Ishikawa (cell line): Measurements from ENCODE around the gene SNTG2.

ENCODE experiments used
- CEBPB ChIP-seq: IDR thresholded peaks from 2 replicates; pipeline ENCODE4 v1.6.1; 2012
- CREB1 ChIP-seq: IDR thresholded peaks from 2 replicates; pipeline ENCODE4 v1.6.1; 2012; ENCODE audit warnings: low read depth
- EP300 ChIP-seq: IDR thresholded peaks from 2 replicates; pipeline ENCODE4 v1.6.1; 2012; ENCODE audit warnings: borderline replicate concordance
- FOXM1 ChIP-seq: IDR thresholded peaks from 2 replicates; pipeline ENCODE4 v1.6.1; 2012; ENCODE audit warnings: low read depth, borderline replicate concordance
- RAD21 ChIP-seq: IDR thresholded peaks from 2 replicates; pipeline ENCODE4 v1.6.1; 2012; ENCODE audit warnings: low read depth
- TAF1 ChIP-seq: IDR thresholded peaks from 2 replicates; pipeline ENCODE4 v1.6.1; 2012; ENCODE audit warnings: low read depth, mild to moderate bottlenecking
- TCF12 ChIP-seq: IDR thresholded peaks from 2 replicates; pipeline ENCODE4 v1.6.1; 2012; ENCODE audit warnings: low read depth
- TEAD4 ChIP-seq: IDR thresholded peaks from 2 replicates; pipeline ENCODE4 v1.6.1; 2012
- YY1 ChIP-seq: IDR thresholded peaks from 2 replicates; pipeline ENCODE4 v1.6.1; 2012; ENCODE audit warnings: low read depth
- TF ChIP-seq, protein P1 (sequence below): IDR thresholded peaks from 2 replicates; pipeline ENCODE4 v1.6.1; 2012
- TF ChIP-seq, protein P2 (sequence below): IDR thresholded peaks from 2 replicates; pipeline ENCODE4 v1.6.1; 2012
- TF ChIP-seq, protein P3 (sequence below): IDR thresholded peaks from 2 replicates; pipeline ENCODE4 v1.6.1; 2012; ENCODE audit warnings: low read depth, mild to moderate bottlenecking

DNA sequence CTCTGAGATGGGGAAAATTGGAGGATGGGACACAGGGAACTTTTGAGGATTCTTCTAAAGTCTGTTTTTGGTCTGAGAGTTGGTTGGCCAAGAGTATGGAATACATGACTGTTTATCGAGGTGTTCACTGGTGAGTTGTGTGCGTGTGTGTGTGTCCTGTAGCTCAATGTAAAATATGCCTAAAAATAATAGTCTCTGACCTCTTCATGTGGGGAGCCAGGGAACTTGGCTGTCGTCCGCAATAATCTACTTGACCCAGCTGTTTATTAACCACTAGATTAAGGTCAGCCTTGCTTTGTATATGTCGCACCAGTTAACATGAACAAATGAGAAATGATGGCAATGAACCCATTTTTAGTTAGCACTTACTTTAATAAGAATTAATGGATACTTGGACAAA, 285.2 kb downstream of the SNTG2 start:
- TF ChIP-seq EP300 (no peak), CEBPB (no peak), YY1 (no peak), TCF12 (no peak), RAD21 (no peak), CREB1 (no peak), TEAD4 (no peak), FOXM1 (no peak), TAF1 (no peak)
- TF ChIP-seq, protein P1, sequence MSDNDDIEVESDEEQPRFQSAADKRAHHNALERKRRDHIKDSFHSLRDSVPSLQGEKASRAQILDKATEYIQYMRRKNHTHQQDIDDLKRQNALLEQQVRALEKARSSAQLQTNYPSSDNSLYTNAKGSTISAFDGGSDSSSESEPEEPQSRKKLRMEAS = no peak
- TF ChIP-seq, protein P2, sequence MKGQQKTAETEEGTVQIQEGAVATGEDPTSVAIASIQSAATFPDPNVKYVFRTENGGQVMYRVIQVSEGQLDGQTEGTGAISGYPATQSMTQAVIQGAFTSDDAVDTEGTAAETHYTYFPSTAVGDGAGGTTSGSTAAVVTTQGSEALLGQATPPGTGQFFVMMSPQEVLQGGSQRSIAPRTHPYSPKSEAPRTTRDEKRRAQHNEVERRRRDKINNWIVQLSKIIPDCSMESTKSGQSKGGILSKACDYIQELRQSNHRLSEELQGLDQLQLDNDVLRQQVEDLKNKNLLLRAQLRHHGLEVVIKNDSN = no peak
- TF ChIP-seq, protein P3, sequence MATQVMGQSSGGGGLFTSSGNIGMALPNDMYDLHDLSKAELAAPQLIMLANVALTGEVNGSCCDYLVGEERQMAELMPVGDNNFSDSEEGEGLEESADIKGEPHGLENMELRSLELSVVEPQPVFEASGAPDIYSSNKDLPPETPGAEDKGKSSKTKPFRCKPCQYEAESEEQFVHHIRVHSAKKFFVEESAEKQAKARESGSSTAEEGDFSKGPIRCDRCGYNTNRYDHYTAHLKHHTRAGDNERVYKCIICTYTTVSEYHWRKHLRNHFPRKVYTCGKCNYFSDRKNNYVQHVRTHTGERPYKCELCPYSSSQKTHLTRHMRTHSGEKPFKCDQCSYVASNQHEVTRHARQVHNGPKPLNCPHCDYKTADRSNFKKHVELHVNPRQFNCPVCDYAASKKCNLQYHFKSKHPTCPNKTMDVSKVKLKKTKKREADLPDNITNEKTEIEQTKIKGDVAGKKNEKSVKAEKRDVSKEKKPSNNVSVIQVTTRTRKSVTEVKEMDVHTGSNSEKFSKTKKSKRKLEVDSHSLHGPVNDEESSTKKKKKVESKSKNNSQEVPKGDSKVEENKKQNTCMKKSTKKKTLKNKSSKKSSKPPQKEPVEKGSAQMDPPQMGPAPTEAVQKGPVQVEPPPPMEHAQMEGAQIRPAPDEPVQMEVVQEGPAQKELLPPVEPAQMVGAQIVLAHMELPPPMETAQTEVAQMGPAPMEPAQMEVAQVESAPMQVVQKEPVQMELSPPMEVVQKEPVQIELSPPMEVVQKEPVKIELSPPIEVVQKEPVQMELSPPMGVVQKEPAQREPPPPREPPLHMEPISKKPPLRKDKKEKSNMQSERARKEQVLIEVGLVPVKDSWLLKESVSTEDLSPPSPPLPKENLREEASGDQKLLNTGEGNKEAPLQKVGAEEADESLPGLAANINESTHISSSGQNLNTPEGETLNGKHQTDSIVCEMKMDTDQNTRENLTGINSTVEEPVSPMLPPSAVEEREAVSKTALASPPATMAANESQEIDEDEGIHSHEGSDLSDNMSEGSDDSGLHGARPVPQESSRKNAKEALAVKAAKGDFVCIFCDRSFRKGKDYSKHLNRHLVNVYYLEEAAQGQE = no peak
